DOHH2 (cell line): ENCODE data around the gene G6PC3.
"Not testable (repeated sequence)": the region's sequence is repeated elsewhere in the genome, so short reads cannot be mapped to it uniquely, and the experiment has no call there.

Experiments
- H3F3A ChIP-seq: fragments of 200-600 bp; sonication (generic), shearing (Covaris generic); 2 replicates; pipeline ENCODE4 v1.6.0; 2016; ENCODE audit warnings: antibody characterized with exemption, mild to moderate bottlenecking; ENCODE audit not compliant: control insufficient read depth, insufficient read depth
- H3K27ac ChIP-seq: fragments of 200-600 bp; sonication (generic); 2 replicates; pipeline ENCODE4 v1.5.1; 2014; ENCODE audit warnings: low read depth, mild to moderate bottlenecking, low read length, moderate library complexity
- H3K27me3 ChIP-seq: fragments of 200-600 bp; sonication (generic); 2 replicates; pipeline ENCODE4 v1.6.1; 2014; ENCODE audit warnings: mild to moderate bottlenecking, low read length, mixed read lengths; ENCODE audit not compliant: control insufficient read depth
- H3K36me3 ChIP-seq: fragments of 200-600 bp; sonication (generic); 2 replicates; pipeline ENCODE4 v1.6.1; 2014; ENCODE audit warnings: mild to moderate bottlenecking, low read length, moderate library complexity, mixed read lengths; ENCODE audit not compliant: control insufficient read depth
- H3K4me1 ChIP-seq: fragments of 200-600 bp; sonication (generic); 2 replicates; pipeline ENCODE4 v1.6.1; 2014; ENCODE audit warnings: mild to moderate bottlenecking, low read length, mixed read lengths; ENCODE audit not compliant: control insufficient read depth
- H3K4me2 ChIP-seq: fragments of 200-600 bp; sonication (generic); 2 replicates; pipeline ENCODE4 v1.6.0; 2014; ENCODE audit warnings: mild to moderate bottlenecking, low read length, moderate library complexity
- H3K4me3 ChIP-seq: fragments of 200-600 bp; sonication (generic); 2 replicates; pipeline ENCODE4 v1.5.1; 2014; ENCODE audit warnings: mild to moderate bottlenecking, low read length, mixed read lengths
- H3K79me2 ChIP-seq: fragments of 200-600 bp; sonication (generic); 2 replicates; pipeline ENCODE4 v1.6.1; 2014; ENCODE audit warnings: mild to moderate bottlenecking, low read length, mixed read lengths; ENCODE audit not compliant: control insufficient read depth
- H3K9me2 ChIP-seq: fragments of 200-600 bp; sonication (generic); replicated peaks from 2 replicates; pipeline ENCODE4 v1.6.1; 2014; ENCODE audit warnings: mild to moderate bottlenecking, low read length, mixed read lengths; ENCODE audit not compliant: control insufficient read depth
- H3K9me3 ChIP-seq: fragments of 200-600 bp; sonication (generic); 2 replicates; pipeline ENCODE4 v1.6.1; 2014; ENCODE audit warnings: antibody characterized with exemption, low read length, mixed read lengths; ENCODE audit not compliant: control insufficient read depth, insufficient read depth
- H4K20me1 ChIP-seq: fragments of 200-600 bp; sonication (generic); 2 replicates; pipeline ENCODE4 v1.6.0; 2014; ENCODE audit warnings: low read depth, mild to moderate bottlenecking, antibody characterized with exemption, low read length, moderate library complexity; ENCODE audit not compliant: control insufficient read depth, insufficient read depth
- EZH2phosphoT487 ChIP-seq: fragments of 200-600 bp; sonication (generic); IDR thresholded peaks from 2 replicates; pipeline ENCODE4 v1.6.1; 2017; ENCODE audit warnings: borderline replicate concordance, mild to moderate bottlenecking, antibody characterized with exemption, low read length, moderate library complexity, mixed read lengths
- TF ChIP-seq, protein P1 (sequence below): fragments of 200-600 bp; sonication (generic); IDR thresholded peaks from one replicate; pipeline ENCODE4 v1.5.1; 2014; ENCODE audit warnings: antibody characterized with exemption, mild to moderate bottlenecking, low read depth, low read length; ENCODE audit not compliant: poor library complexity, severe bottlenecking

The G6PC3 gene

DNA sequence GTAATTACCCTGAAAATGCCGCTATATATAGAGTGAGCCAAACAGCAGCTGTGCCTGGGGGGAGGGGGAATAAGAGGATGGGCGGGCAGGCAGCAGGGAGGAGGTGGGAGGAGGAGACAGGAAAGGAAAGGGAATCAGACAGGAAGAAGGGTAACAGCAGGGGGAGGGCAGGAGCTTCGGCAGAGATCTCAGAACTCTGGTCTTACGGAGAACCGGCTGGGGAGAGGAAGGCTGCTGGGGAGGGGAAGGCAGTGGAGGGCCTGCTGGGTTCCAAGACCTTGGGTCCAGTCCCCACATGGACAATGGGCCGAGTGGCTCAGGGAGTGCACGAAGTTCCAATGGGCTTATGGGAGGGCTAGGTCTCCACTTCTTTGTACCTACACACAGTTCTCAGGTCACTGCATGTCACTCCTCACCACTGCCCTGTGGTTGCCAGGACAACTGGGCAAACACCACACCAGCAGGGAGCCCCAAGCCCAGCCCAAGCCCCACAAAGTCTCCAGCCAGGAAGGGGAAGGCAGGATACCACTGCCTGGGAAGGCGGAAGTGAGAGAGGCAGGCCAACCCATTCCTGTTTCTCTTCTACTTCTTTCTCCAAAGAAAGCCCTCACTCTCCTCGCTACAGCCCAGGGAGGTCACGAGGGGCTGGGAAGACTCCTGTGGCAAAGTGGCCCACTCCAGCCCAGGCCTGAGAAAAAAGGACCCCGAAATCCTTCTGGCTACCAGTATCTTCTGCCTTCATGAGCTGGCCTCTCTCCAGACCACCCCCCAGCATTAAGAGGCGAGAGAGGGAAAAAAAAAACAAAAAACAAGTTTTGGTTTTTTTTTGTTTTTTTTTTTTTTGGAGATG lies 25.3 kb downstream of the G6PC3 start:
- peak overlapping the region; percentile 28; the same call in 1 of the 2 replicates for H3K4me3 ChIP-seq
- H3F3A ChIP-seq = no peaks in the 10 kb centered on the region; the same call in 1 of the 2 replicates
- H3K4me2 ChIP-seq = peak overlapping the region; percentile 49
- H3K79me2 ChIP-seq = no peaks in the 10 kb centered on the region
- H3K9me3 ChIP-seq = no peaks in the 10 kb centered on the region
- TF ChIP-seq, protein P1, sequence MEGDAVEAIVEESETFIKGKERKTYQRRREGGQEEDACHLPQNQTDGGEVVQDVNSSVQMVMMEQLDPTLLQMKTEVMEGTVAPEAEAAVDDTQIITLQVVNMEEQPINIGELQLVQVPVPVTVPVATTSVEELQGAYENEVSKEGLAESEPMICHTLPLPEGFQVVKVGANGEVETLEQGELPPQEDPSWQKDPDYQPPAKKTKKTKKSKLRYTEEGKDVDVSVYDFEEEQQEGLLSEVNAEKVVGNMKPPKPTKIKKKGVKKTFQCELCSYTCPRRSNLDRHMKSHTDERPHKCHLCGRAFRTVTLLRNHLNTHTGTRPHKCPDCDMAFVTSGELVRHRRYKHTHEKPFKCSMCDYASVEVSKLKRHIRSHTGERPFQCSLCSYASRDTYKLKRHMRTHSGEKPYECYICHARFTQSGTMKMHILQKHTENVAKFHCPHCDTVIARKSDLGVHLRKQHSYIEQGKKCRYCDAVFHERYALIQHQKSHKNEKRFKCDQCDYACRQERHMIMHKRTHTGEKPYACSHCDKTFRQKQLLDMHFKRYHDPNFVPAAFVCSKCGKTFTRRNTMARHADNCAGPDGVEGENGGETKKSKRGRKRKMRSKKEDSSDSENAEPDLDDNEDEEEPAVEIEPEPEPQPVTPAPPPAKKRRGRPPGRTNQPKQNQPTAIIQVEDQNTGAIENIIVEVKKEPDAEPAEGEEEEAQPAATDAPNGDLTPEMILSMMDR = no peak
- no peak for TF ChIP-seq EZH2phosphoT487
- no peak overlapping the region for H3K27ac ChIP-seq
- 0 out of 2 replicates have a peak, but pooled peaks cover 2% of the 10 kb centered on the region for H3K36me3 ChIP-seq
- peaks cover 23% of the 10 kb centered on the region for H3K4me1 ChIP-seq
- no peaks in the 10 kb centered on the region for H3K9me2 ChIP-seq
- no peaks in the 10 kb centered on the region for H3K27me3 ChIP-seq
- H4K20me1 ChIP-seq = peaks cover 4% of the 10 kb centered on the region; the same call in 1 of the 2 replicates

DNA sequence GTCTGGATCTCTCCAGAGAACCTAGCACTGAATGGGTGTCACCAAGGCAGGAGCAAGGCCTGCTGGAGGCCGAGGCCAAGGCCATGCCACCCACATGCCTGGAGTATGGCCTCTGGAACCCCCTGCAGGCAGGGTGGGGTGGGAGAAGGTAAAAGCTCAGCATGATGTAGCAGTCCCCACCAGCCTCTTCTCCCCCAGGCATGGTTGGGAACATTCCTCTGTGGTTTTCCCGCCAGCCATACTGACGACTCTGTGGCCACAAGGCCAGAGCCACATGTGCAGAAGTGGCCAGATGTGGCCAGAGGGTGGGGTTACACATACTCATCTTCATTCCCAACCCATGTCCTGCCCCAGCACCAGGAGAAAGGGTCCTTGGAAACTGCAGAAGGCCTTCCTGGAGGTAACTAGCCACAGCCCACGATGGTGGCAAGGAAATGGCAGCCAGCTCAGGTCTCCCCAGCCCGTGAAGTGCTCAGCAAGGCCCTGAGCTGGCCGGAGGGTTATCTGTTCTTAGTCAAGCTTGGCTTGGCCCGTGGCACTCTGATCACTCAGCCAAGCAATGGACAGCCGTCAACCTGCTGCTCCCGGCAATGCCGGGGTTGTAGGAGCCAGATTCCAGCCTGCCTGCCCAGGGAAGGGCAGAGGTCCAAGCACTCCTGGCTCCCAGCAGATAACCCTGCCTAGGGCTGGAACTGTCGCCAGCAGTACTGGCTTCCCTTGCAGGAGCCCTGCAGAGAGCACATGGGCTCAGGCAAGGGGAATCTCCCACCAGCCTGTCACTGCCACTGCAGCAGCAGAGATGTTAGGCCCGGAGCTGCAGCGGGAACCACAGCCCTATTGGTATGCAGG lies 26.8 kb downstream of the G6PC3 start:
- TF ChIP-seq EZH2phosphoT487 = no peak
- TF ChIP-seq, protein P1 = no peak
- Histone ChIP-seq H3K9me2 (no peaks in the 10 kb centered on the region), H4K20me1 (peaks cover 4% of the 10 kb centered on the region; the same call in 1 of the 2 replicates), H3K36me3 (no peaks in the 10 kb centered on the region), H3K4me3 (no peak overlapping the region), H3K9me3 (no peaks in the 10 kb centered on the region), H3K79me2 (no peaks in the 10 kb centered on the region), H3K4me2 (no peak overlapping the region), H3K27ac (no peak overlapping the region), H3K27me3 (no peaks in the 10 kb centered on the region), H3F3A (no peaks in the 10 kb centered on the region; the same call in 1 of the 2 replicates), H3K4me1 (peaks cover 23% of the 10 kb centered on the region)

DNA sequence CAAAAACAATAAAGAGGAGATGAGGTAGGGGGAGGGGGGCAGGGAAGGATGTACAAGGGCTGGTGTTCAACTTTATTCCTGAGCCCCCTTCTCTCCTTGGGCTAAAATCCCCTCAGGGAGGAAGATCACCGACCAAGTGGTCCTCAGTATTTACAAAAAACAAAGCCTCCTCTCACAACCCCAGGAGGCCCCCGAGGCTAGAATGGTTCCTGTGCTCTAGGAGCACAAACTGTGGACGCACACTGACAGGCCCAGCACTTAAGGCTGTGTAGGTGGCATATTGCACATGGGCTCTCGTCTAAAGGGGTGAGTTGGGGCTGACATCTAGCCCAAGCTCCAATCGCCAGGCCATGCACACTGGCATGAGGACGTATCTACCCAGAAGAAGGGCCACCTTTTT lies 31.3 kb downstream of the G6PC3 start:
- not testable (repeated sequence) for H3K27me3 ChIP-seq, H3K9me2 ChIP-seq, H3F3A ChIP-seq, H3K36me3 ChIP-seq, H3K9me3 ChIP-seq, H4K20me1 ChIP-seq, H3K4me2 ChIP-seq, H3K27ac ChIP-seq, H3K79me2 ChIP-seq, H3K4me3 ChIP-seq
- peaks cover 19% of the 10 kb centered on the region for H3K4me1 ChIP-seq
